ENCODE data around the gene CHGA.

Gene CHGA

DNA sequence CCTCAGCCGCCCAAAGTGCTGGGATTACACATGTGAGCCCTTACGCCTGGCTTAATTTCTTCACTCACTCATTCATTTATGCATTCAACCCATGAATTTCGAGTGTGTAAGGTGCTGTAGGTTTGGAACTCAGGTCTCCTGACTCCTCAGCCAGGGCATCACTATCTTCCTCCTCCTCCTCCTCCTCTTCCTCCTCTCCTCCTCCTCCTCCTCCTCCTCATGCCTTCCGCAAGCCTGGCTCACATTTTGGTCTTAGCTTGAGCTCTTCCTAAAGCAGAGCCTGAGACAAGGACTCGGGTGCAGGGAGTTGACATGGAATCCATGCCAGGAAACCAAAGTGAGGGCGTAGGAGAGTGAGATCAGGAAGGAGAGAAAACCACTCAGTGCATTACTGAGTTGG lies 20.8 kb upstream of the CHGA start:
- ChIA-PET CTCF (no interaction called here), POLR2A (ENCODE audit: low non-redundant PET) (no interaction called here)
- H3K27ac ChIP-seq: no peak overlapping the region
- no peak for DNase-seq (ENCODE audit: low spot score)
- TF ChIP-seq, protein P1, sequence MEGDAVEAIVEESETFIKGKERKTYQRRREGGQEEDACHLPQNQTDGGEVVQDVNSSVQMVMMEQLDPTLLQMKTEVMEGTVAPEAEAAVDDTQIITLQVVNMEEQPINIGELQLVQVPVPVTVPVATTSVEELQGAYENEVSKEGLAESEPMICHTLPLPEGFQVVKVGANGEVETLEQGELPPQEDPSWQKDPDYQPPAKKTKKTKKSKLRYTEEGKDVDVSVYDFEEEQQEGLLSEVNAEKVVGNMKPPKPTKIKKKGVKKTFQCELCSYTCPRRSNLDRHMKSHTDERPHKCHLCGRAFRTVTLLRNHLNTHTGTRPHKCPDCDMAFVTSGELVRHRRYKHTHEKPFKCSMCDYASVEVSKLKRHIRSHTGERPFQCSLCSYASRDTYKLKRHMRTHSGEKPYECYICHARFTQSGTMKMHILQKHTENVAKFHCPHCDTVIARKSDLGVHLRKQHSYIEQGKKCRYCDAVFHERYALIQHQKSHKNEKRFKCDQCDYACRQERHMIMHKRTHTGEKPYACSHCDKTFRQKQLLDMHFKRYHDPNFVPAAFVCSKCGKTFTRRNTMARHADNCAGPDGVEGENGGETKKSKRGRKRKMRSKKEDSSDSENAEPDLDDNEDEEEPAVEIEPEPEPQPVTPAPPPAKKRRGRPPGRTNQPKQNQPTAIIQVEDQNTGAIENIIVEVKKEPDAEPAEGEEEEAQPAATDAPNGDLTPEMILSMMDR (conservative IDR thresholded peaks at IDR 0.05; ENCODE audit: low read depth): no peak

DNA sequence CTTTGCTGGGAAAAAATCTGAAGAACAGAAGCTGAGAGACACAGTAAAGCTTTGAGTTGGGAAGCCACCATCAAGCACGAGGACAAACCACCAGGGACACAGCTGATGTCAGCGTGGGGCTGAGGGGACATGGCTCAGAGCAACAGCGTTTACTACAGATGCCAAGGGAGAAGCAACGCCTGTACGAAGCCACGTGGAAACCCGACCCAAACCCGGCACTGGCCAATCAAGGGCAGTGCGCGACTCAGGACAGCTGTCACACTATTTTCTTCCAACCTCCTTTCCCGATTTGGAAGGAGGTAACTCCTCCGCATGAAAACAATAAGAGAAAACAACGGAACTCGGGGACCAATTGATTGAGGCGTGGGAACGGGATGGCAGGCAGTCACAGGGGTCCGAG lies 20.2 kb upstream of the CHGA start:
- no peak for DNase-seq (ENCODE audit: low spot score)
- TF ChIP-seq, protein P1 (conservative IDR thresholded peaks at IDR 0.05; ENCODE audit: low read depth): no peak
- H3K27ac ChIP-seq: no peak overlapping the region
- ChIA-PET POLR2A (ENCODE audit: low non-redundant PET) (no interaction called here), CTCF (interaction anchor here (0.6 kb wide), 1 partner anchor 380 kb away, joined by 3 read pairs; no protein-coding TSS in a partner anchor)

DNA sequence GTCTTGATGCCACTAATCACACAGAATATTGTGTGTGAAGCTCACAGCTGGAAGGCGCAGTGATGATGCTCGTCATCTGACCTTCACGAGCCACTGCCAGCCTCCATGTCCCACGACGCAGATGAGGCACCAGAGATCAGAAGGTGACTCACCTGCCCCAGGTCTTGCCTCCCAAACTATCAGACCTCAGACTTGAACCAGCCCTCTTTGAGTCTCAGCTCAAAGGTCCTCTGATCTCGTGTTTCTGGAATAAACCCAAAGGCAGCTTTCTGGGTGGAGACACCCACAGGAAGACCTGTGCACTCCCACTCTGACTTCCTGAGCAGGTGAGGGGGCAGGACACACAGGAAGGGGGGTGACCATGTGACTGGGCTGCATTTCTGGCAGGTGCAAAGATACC lies 19.6 kb upstream of the CHGA start:
- ChIA-PET POLR2A (ENCODE audit: low non-redundant PET) (no interaction called here), CTCF (no interaction called here)
- no peak overlapping the region for H3K27ac ChIP-seq
- DNase-seq (ENCODE audit: low spot score): no peak
- TF ChIP-seq, protein P1 (conservative IDR thresholded peaks at IDR 0.05; ENCODE audit: low read depth): no peak

DNA sequence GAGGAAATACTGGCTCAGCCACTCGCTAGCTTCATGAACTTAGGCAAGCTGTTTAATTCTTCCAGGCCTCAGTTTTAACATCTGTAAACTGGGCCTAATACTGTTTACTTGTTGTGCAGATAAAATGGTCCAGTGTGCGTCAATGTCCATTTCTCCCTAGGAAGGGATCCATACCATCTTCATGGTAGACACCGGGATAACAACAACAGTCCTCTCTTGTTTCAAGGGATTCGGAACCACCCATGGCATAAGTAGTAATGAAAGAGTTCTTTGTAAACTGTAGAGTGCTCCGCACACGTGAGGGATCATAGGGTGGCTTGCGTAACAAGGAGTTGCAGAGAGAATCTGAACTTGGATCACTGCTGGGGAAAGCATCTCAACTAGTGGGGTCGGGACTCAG lies 17.3 kb upstream of the CHGA start:
- TF ChIP-seq, protein P1 (conservative IDR thresholded peaks at IDR 0.05; ENCODE audit: low read depth): no peak
- ChIA-PET POLR2A (ENCODE audit: low non-redundant PET) (no interaction called here), CTCF (interaction anchor here (0.6 kb wide), 1 partner anchor 549 kb away, joined by 4 read pairs; no protein-coding TSS in a partner anchor)
- DNase-seq (ENCODE audit: low spot score): no peak
- H3K27ac ChIP-seq: no peak overlapping the region

DNA sequence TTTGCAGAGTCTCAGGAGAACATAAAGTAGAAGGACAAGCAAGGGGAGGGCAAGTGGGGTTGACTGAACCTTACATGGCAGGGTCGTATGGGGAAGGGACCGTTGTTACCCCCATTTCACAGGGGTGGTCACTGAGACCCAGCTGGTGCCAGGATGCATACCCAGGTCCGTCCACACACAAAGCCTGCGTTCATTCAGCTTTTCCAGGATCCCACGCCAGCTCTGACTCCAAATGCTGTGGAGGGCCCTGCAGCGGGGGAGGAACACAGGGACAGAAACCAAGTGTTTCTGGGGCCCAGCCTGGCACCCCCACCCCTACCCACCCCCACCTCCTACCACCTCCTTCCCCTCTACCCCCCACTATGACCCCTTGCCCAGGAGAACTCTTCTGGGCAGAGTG lies 16.5 kb upstream of the CHGA start:
- TF ChIP-seq, protein P1 (conservative IDR thresholded peaks at IDR 0.05; ENCODE audit: low read depth): no peak
- ChIA-PET CTCF (interaction anchor here (0.8 kb wide), 1 partner anchor 26 kb away, joined by 3 read pairs; no protein-coding TSS in a partner anchor), POLR2A (ENCODE audit: low non-redundant PET) (no interaction called here)
- H3K27ac ChIP-seq: no peak overlapping the region
- DNase-seq (ENCODE audit: low spot score): no peak

DNA sequence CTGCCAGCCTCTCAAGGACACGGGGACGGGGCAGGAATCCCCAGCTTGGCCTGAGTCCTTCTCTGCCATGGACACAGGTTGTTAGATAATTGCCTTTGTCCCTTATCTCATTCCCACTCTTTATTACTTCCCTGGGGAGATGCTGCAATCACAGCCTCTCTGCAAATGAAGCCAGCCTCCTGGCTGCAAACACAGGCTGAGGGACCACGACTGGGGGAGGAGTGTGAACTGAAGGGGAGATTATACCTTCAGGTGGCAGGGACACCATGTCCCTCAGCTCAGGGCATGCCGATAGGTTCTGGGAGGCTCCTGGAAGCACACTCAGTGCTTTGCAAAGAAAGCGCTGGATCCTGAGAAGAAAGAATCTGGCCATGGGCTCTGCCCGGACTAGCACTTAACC lies 16.1 kb upstream of the CHGA start:
- no peak for DNase-seq (ENCODE audit: low spot score)
- ChIA-PET CTCF (interaction anchor here (0.8 kb wide), 1 partner anchor 26 kb away, joined by 3 read pairs; no protein-coding TSS in a partner anchor), POLR2A (ENCODE audit: low non-redundant PET) (no interaction called here)
- TF ChIP-seq, protein P1 (conservative IDR thresholded peaks at IDR 0.05; ENCODE audit: low read depth): no peak
- H3K27ac ChIP-seq: no peak overlapping the region

All from RWPE1 (cell line).